CD4-positive, alpha-beta T cell treated with Interferon gamma for 1 hour (primary cell): ENCODE measurements around the gene RIOX2.

Experiments used
- DNase-seq: peaks from one replicate; pipeline ENCODE4 v3.0.0-alpha.2; 2020

RIOX2 gene

GRCh38 chr3:97901313-97902248, 70.7 kb downstream of the RIOX2 start:
- no peak for DNase-seq

GRCh38 chr3:97899331-97899730, 72.9 kb downstream of the RIOX2 start:
- no peak for DNase-seq

- DNase-seq, result no peak
These were observed 75.7 kb downstream of the RIOX2 start for GRCh38 chr3:97896547-97896946.

GRCh38 chr3:97896129-97896528, 76.1 kb downstream of the RIOX2 start:
- DNase-seq, result no peak

GRCh38 chr3:97895216-97895615, 77.0 kb downstream of the RIOX2 start:
- no peak for DNase-seq

GRCh38 chr3:97892852-97893251, 79.4 kb downstream of the RIOX2 start:
- no peak for DNase-seq
